Epithelial cell of proximal tubule (primary cell): ENCODE results near the gene PLSCR3. TPM values are rescaled to one million over a fixed set of nuclear protein-coding genes. Genes with fewer than 3 reads are reported as not detected.
A peak's percentile ranks its signal among the peaks of the same experiment; 100 is the strongest.

Source experiments
- DNase-seq: peaks from one replicate; pipeline ENCODE4 v3.0.0-alpha.2; 2011; ENCODE audit warnings: low read depth
- H3K4me3 ChIP-seq: 2 replicates; pipeline ENCODE4 v1.5.1; 2011; ENCODE audit warnings: low read depth, mild to moderate bottlenecking, low read length
- total RNA-seq: library from RNA; depleted of rRNA; stranded (reverse); fragments of >200 nt; gene quantifications from 2 replicates; pipeline ENCODE4 v1.2.3, GENCODE V29; 2015
- TF ChIP-seq, protein P1 (sequence below): conservative IDR thresholded peaks from 2 replicates; pipeline ENCODE4 v1.5.1; 2012; ENCODE audit warnings: low read depth, mild to moderate bottlenecking, low read length

Gene PLSCR3
- total RNA-seq, 1 donor from 2014 or later = 59.0 TPM

DNA sequence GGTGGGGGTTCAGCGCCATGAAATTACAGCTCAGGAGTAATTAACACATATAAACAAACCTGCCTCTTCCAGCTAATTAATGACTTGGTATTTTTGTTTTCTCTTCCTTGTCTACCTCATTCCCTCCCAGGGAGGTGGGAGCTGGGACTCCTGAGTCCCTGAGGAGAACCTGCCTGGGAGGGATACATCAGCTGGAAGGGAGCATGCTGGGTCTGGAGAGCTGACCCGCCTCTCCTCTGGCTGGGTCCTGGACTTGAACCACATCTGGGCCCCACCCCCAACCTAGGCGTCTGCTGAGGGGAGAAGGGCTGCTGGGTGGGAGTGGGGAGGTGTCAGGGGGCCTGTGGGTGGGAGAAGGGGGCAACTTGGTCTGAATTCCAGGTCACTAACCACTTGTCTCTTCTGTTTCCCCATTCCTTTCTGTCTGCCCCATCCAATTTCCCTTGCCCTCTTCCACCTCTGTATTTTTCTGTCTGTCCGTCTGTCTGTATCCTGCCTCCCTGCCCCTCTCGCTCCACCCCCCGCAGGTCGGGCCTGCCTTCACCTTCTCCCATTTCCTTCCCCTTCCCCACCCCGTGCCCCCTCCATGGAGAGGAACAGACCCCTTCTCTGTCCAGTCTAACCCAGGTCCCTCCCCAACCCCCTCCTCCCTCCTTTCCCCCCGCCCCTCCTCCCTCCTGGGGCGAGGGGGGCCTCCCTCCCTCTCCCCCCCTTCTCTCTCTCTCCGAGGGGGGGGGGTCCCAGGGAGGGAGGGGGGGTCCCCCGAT, 13.3 kb upstream of the PLSCR3 start, which contains the start of gene NLGN2:
Gene NLGN2, plus strand, starts transcription at position 361 of the 767 bp plus-strand sequence. CDS start 411 bp downstream, outside the sequence.
- H3K4me3 ChIP-seq = no peak within 1 kb of the TSS
- no peak for DNase-seq
- TF ChIP-seq, protein P1, sequence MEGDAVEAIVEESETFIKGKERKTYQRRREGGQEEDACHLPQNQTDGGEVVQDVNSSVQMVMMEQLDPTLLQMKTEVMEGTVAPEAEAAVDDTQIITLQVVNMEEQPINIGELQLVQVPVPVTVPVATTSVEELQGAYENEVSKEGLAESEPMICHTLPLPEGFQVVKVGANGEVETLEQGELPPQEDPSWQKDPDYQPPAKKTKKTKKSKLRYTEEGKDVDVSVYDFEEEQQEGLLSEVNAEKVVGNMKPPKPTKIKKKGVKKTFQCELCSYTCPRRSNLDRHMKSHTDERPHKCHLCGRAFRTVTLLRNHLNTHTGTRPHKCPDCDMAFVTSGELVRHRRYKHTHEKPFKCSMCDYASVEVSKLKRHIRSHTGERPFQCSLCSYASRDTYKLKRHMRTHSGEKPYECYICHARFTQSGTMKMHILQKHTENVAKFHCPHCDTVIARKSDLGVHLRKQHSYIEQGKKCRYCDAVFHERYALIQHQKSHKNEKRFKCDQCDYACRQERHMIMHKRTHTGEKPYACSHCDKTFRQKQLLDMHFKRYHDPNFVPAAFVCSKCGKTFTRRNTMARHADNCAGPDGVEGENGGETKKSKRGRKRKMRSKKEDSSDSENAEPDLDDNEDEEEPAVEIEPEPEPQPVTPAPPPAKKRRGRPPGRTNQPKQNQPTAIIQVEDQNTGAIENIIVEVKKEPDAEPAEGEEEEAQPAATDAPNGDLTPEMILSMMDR = no peak

- TF ChIP-seq, protein P1 = no peak
- no peak for DNase-seq
- no peak overlapping the region for H3K4me3 ChIP-seq
These were observed 12.8 kb upstream of the PLSCR3 start for GRCh38 chr17:7407082-7407481.

DNA sequence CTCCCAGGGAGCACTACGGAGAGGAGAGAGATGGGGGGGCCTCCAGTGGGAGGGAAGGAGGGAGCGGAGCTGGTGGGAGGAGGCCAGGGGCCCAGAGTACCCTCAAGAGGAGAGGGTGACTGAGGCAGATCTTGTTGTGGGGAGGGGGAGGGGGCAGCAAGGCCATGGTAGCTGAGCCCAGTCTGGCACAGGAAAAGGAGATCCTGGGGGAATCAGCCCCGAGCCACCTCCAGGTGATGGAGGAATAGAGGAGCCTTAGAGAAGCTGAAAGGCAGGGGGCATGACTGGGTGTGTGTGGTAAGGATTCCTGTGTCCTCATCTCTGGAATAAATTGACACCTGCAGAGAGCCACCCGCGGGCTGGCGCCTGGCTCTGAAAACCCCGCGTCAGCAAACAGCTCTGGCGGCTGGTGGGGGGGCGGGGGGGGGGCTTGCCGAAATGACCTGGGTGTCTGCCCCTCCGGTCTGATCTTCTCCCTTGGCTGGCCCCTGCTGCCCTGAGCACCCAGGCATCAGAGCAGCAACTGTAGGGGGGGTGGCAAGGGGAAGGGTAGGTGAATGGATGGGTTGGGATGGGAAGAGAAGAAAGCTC, 12.0 kb upstream of the PLSCR3 start:
- TF ChIP-seq, protein P1 = no peak
- no peak overlapping the region for H3K4me3 ChIP-seq
- DNase-seq = no peak

DNA sequence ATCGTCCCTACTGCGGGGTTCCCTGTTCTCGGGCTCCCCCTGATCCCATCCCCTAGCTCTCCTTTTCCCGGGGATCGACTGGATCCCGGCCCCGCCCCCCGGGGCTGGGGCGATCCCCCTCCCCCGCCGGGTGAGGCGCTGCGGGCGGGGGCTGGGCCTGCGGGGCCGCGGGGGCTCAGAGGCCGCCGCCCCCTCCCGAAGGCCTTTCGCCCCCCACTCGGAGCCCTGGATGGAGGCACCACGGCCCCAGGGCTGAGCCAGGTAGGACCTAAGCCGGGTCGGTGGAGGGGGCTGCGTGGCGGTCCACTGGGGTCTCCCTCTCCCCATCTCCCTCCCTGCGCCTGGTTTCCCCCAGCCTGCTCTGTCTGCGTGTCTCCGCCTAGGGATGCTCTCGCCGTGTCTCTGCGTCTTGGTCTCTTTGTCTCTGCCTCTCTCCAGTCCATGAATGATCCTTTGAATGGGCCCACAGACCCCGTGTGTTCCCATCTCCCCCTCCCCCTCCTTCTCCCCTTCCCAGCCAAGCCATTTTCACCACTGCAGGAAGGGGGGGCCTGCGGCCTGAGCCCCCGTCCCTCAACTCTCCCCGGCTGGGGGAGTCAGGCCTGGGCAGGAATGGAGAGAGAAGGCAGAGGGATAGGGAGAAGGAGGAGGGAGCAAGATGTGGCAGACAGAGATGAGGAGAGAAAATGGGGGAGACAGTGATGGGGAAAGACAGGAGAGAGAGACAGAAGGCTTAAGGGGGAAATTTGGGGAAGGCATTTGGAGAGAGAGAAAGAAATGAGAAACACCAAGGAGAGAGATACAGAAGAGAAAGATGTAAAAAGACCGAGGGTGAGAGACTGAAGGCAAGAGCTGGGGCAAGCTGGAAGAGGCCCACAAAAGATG, 11.3 kb upstream of the PLSCR3 start:
- TF ChIP-seq, protein P1 = no peak
- DNase-seq = no peak
- H3K4me3 ChIP-seq = peak overlapping the region; percentile 71

DNA sequence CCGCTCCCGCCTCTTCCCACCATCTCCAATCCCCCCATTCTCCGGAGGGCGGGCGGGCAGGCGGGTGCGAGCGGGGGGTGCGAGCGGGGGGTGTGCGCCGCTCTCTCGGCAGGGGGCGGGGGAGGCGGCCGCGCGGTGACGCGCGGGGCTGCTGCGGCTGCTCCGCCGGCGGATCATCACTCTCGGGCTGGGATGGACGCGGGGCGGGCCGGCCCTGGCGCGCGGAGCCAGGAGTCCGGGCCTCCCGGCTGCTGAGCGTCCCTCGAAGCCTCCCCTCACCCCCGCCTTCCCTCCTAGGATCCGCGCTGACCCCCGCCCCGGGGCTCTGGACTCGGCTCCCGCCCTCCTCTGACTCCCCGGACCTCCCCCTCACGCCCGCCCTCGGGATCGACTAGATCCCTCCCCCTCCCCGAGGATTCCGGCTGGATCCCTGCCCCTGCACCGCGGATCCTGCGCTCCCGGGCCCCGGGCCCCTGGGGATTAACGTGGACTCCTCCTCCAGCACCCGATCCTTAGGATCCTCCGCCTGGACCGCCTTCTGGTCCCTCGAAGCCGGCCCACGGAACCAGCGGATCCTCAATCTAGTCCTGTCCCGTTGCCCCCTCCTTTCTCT, 10.5 kb upstream of the PLSCR3 start:
- H3K4me3 ChIP-seq = peak overlapping the region; percentile 71
- TF ChIP-seq, protein P1 = no peak
- no peak for DNase-seq

DNA sequence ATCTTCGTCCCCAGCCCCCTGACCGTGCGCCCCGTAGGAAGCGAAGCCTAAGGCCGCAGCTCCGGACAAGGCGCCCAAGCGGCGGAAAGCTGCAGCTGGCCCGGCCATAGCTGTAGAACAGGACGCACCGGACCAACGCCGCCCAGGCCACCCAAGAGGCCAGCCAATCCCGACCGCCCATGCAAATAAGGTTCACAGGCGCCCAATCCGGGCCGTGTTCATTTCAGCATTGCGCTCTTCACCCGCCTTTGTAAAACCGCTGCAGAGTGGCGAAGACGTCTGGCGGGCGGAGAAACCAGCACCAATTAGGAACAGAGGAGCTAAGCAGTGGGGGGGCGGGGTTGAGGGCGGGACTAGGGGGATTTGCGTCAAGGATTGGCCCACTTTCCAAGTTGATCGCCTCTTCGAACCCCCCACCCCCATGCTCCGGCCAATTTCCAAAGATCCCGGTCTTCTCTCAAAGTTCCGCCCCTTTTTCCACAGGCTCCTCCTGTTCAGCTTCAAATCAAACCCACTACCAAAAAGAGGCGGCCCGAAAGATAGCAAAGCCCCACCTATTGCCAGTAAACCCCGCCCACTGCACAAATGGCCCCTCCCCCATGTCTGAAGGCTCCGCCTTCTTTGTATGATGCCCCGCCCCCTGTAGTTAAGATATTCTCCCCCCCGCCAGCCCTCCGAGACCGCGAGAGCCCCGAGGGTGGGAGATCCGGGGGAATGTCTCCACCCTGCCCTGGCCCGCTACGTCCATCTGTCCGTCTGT, 9.8 kb upstream of the PLSCR3 start, which contains the start of gene TMEM256:
Gene TMEM256, minus strand, starts transcription at position 121 of the 760 bp plus-strand sequence. Its CDS starts 13 bp downstream, at position 108.
- TF ChIP-seq, protein P1 = no peak

More for the DNA sequence above, 9.8 kb upstream of the PLSCR3 start, which contains the start of gene TMEM256:
- DNase-seq = peak; percentile 95
- H3K4me3 ChIP-seq = peak within 1 kb of the TSS; percentile 71
